OCI-LY3 (cell line): ENCODE results near the gene SPDL1.

ENCODE experiments used
- CTCF ChIP-seq: fragments of 200-600, 300-600 bp; sonication (generic); IDR thresholded peaks from 2 replicates; pipeline ENCODE4 v1.5.1; 2014; ENCODE audit warnings: antibody characterized with exemption, low read length, low read depth
- EZH2phosphoT487 ChIP-seq: fragments of 200-600 bp; shearing (Covaris generic); IDR thresholded peaks from 2 replicates; pipeline ENCODE4 v1.6.1; 2018; ENCODE audit warnings: antibody characterized with exemption, mixed run types, low read depth

DNA sequence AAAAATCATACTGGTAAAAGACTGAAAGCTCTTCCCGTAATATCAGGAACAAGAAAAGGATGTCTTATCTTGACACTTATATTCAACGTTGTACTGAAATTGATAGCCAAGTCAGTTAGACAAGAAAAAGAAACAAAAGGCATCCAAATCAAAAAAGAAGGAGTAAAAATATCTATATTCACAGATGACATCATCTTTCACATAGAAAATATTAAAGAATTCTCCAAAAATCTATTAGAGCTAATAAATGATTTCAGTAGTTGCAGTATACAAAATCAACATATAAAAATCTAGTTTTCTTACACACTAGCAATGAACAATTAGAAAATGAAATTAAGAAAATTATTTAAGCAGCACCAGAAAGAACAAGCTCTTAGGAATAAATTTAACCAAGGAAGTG is 24.3 kb downstream of the SPDL1 start:
- TF ChIP-seq CTCF, result no peak
- TF ChIP-seq EZH2phosphoT487, result no peak
